Bronchial epithelial cell (primary cell): ENCODE measurements around the gene ITPRID2. TPM values are rescaled to one million over a fixed set of nuclear protein-coding genes. Genes with fewer than 3 reads are reported as not detected.

Experiments used
- DNase-seq: peaks from one replicate; pipeline ENCODE4 v3.0.0-alpha.2; 2010; ENCODE audit warnings: low read depth
- FAIRE-seq: peaks from 2 replicates; lab custom pipeline; 2011; peaks lifted over from hg19 to GRCh38; lab: Jason Lieb, UNC
- H3K27me3 ChIP-seq: 2 replicates; pipeline ENCODE4 v1.5.1; 2011; ENCODE audit warnings: low read length; ENCODE audit not compliant: control insufficient read depth, insufficient read depth
- H3K36me3 ChIP-seq: 2 replicates; pipeline ENCODE4 v1.5.1; 2011; ENCODE audit warnings: low read length; ENCODE audit not compliant: control insufficient read depth, insufficient read depth
- H3K4me3 ChIP-seq: 2 replicates; pipeline ENCODE4 v1.5.1; 2011; ENCODE audit warnings: mild to moderate bottlenecking, low read depth, low read length, control low read depth
- CTCF ChIP-seq: IDR thresholded peaks from 2 replicates; pipeline ENCODE4 v1.5.1; 2011; ENCODE audit warnings: mild to moderate bottlenecking, moderate library complexity, low read length, control low read depth, inconsistent platforms; ENCODE audit not compliant: insufficient read depth, severe bottlenecking
- total RNA-seq: library from RNA; depleted of rRNA; stranded (reverse); fragments of >200 nt; gene quantifications from 2 replicates; pipeline ENCODE4 v1.2.1, GENCODE V29; 2014

Gene ITPRID2
- total RNA-seq, 1 donor from 2014 or later = 106 TPM

DNA sequence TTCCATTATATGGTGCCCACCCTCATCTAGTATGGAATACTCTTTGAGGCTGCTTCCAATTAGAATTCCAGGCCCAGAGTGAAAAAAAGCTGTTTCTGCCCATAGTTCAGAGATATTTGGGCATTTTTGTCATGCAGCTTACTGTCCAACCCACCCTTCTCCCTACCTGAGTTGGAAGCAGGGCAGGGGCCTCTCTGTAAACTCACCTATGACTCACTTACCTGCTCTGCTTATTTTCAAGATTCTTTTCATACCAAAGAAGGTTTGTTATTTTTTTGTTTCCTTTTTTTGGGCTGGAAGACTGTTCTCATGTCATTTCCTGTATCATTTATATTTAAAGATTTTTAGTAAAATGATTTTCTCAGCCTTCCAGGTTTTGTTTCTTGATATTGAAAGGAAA, 55.7 kb downstream of the ITPRID2 start:
- Histone ChIP-seq H3K4me3 (no peak overlapping the region), H3K27me3 (no peaks in the 10 kb centered on the region), H3K36me3 (no peaks in the 10 kb centered on the region)
- peak; percentile 60 for DNase-seq
- FAIRE-seq = no peak
- TF ChIP-seq CTCF = no peak

DNA sequence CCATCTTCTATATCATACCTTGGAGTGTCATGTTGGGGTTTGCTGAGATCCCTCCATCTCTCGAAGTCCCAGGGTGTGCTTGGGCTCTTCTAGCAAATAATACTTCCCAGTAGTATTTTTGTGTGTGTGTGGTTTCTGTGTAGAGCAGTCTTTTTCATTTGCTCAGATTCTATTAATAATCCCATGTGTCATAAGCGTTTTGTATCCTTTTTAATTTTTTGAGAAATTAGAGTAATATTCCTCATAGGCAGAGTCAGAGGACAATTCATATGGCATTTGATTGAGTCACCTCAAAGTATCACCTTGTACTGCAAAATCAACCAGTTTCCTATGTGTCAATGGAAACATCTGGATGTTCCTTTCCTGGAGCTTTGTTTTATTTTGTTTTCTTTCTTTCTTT, 56.7 kb downstream of the ITPRID2 start:
- no peak for FAIRE-seq
- H3K4me3 ChIP-seq = no peak overlapping the region
- H3K36me3 ChIP-seq = no peaks in the 10 kb centered on the region
- no peaks in the 10 kb centered on the region for H3K27me3 ChIP-seq
- TF ChIP-seq CTCF = no peak
- DNase-seq = peak; percentile 57

DNA sequence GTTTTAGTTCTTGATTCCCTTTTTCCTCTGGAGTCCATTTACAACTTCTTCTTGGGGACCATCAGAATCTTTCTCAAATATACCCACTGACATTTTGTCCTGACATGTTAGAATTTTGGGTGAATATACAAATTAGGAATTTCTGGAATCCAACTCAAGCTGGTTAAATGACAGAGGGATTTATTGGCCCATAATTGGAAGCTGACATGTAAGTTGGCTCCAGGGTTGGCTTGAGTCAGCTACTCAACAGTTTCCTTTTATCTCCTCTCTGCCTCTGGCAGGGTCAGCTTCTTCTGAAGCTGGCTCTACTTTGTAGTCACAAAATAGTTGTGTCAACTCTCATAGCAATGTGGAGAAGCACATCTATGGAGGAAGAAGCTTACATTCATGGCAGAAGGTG, 57.5 kb downstream of the ITPRID2 start:
- no peak for FAIRE-seq
- Histone ChIP-seq H3K4me3 (no peak overlapping the region), H3K27me3 (no peaks in the 10 kb centered on the region), H3K36me3 (no peaks in the 10 kb centered on the region)
- DNase-seq = peak; percentile 76
- TF ChIP-seq CTCF = no peak

GRCh38 chr2:181952404-181953226, 61.1 kb downstream of the ITPRID2 start:
- TF ChIP-seq CTCF = no peak
- H3K27me3 ChIP-seq = no peaks in the 10 kb centered on the region
- no peak overlapping the region for H3K4me3 ChIP-seq
- DNase-seq = no peak
- no peaks in the 10 kb centered on the region for H3K36me3 ChIP-seq
- no peak for FAIRE-seq

- peak; percentile 64 for TF ChIP-seq CTCF
- FAIRE-seq = no peak
- no peaks in the 10 kb centered on the region for H3K27me3 ChIP-seq
- DNase-seq = peak; percentile 59
- no peaks in the 10 kb centered on the region for H3K36me3 ChIP-seq
- no peak overlapping the region for H3K4me3 ChIP-seq
Observed at GRCh38 chr2:181953881-181954537, 62.5 kb downstream of the ITPRID2 start.
